Activated naive CD4-positive, alpha-beta T cell treated with anti-CD3 and anti-CD28 coated beads, Interleukin-2, amount 50 U/mL, for 24 hours (primary cell): Measurements from ENCODE around the gene SNTG2.
A peak's percentile ranks its signal among the peaks of the same experiment; 100 is the strongest.
"Not testable (repeated sequence)": the region's sequence is repeated elsewhere in the genome, so short reads cannot be mapped to it uniquely, and the experiment has no call there.

Experiments
- H3K27ac Mint-ChIP-seq: one replicate; pipeline ENCODE4 v1.8.0; 2021; ENCODE audit warnings: mild to moderate bottlenecking, mixed read lengths
- H3K27me3 Mint-ChIP-seq: one replicate; pipeline ENCODE4 v1.8.0; 2021; ENCODE audit warnings: mixed read lengths
- H3K36me3 Mint-ChIP-seq: one replicate; pipeline ENCODE4 v1.8.0; 2021; ENCODE audit warnings: mixed read lengths
- H3K4me1 Mint-ChIP-seq: one replicate; pipeline ENCODE4 v1.8.0; 2021; ENCODE audit warnings: mixed read lengths
- H3K4me3 Mint-ChIP-seq: one replicate; pipeline ENCODE4 v1.8.0; 2021; ENCODE audit warnings: mild to moderate bottlenecking, mixed read lengths
- H3K9me3 Mint-ChIP-seq: one replicate; pipeline ENCODE4 v1.8.0; 2021; ENCODE audit warnings: mixed read lengths

Gene SNTG2

GRCh38 chr2:1208522-1208921 is 257.9 kb downstream of the SNTG2 start:
- Mint-ChIP-seq H3K27me3 (no peaks in the 10 kb centered on the region), H3K36me3 (peaks cover 3% of the 10 kb centered on the region)

GRCh38 chr2:1209246-1209645 is 258.6 kb downstream of the SNTG2 start:
- H3K4me3 Mint-ChIP-seq: no peak overlapping the region
- peaks cover 10% of the 10 kb centered on the region for H3K9me3 Mint-ChIP-seq
- no peak overlapping the region for H3K27ac Mint-ChIP-seq
- no peaks in the 10 kb centered on the region for H3K4me1 Mint-ChIP-seq
- peaks cover 3% of the 10 kb centered on the region for H3K36me3 Mint-ChIP-seq
- H3K27me3 Mint-ChIP-seq: no peaks in the 10 kb centered on the region

More at GRCh38 chr2:1208522-1208921, 257.9 kb downstream of the SNTG2 start:
- H3K4me3 Mint-ChIP-seq: no peak overlapping the region
- peaks cover 6% of the 10 kb centered on the region for H3K9me3 Mint-ChIP-seq
- H3K27ac Mint-ChIP-seq: no peak overlapping the region
- no peaks in the 10 kb centered on the region for H3K4me1 Mint-ChIP-seq

GRCh38 chr2:1209761-1210160 is 259.1 kb downstream of the SNTG2 start:
- H3K27ac Mint-ChIP-seq: no peak overlapping the region
- no peaks in the 10 kb centered on the region for H3K27me3 Mint-ChIP-seq
- H3K4me3 Mint-ChIP-seq: no peak overlapping the region
- no peaks in the 10 kb centered on the region for H3K4me1 Mint-ChIP-seq
- peaks cover 3% of the 10 kb centered on the region for H3K36me3 Mint-ChIP-seq
- H3K9me3 Mint-ChIP-seq: peaks cover 15% of the 10 kb centered on the region

- Mint-ChIP-seq H3K27me3 (no peaks in the 10 kb centered on the region), H3K4me3 (no peak overlapping the region), H3K27ac (no peak overlapping the region), H3K4me1 (no peaks in the 10 kb centered on the region), H3K36me3 (peaks cover 3% of the 10 kb centered on the region), H3K9me3 (peaks cover 21% of the 10 kb centered on the region)
These were observed 259.7 kb downstream of the SNTG2 start for GRCh38 chr2:1210352-1210751.

GRCh38 chr2:1219901-1220573 is 269.4 kb downstream of the SNTG2 start:
- peaks cover 3% of the 10 kb centered on the region for H3K27me3 Mint-ChIP-seq
- peak overlapping the region; percentile 30 for H3K27ac Mint-ChIP-seq
- H3K9me3 Mint-ChIP-seq: peaks cover 3% of the 10 kb centered on the region
- H3K4me1 Mint-ChIP-seq: no peaks in the 10 kb centered on the region
- H3K4me3 Mint-ChIP-seq: no peak overlapping the region
- H3K36me3 Mint-ChIP-seq: no peaks in the 10 kb centered on the region

GRCh38 chr2:1222056-1222455 is 271.4 kb downstream of the SNTG2 start:
- Mint-ChIP-seq H3K4me3 (no peak overlapping the region), H3K36me3 (no peaks in the 10 kb centered on the region), H3K27ac (peak overlapping the region; percentile 70), H3K27me3 (peaks cover 3% of the 10 kb centered on the region), H3K9me3 (no peaks in the 10 kb centered on the region), H3K4me1 (no peaks in the 10 kb centered on the region)

DNA sequence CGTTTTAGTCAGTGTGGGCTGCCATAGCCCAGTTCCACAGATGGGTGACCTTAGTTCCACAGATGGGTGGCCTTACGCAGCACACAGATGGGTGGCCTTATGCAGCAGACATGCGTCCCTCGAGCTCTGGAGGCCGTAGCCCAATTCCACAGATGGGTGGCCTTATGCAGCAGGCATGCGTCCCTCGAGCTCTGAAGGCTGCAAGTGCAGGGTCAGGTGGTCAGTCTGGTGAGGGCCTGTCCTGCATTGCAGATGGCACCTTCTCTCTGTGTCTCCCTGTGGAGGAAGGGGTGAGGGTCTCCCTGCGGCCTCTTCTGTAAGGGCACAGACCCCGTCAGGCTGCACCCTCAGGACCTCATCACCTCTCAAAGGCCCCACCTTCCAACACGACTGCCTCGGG is 273.1 kb downstream of the SNTG2 start:
- Mint-ChIP-seq H3K27ac (no peak overlapping the region), H3K9me3 (no peaks in the 10 kb centered on the region), H3K27me3 (no peaks in the 10 kb centered on the region), H3K36me3 (no peaks in the 10 kb centered on the region), H3K4me1 (no peaks in the 10 kb centered on the region), H3K4me3 (no peak overlapping the region)

GRCh38 chr2:1224901-1225300 is 274.3 kb downstream of the SNTG2 start:
- Mint-ChIP-seq H3K27me3 (no peaks in the 10 kb centered on the region), H3K36me3 (no peaks in the 10 kb centered on the region), H3K27ac (no peak overlapping the region), H3K9me3 (no peaks in the 10 kb centered on the region), H3K4me3 (no peak overlapping the region), H3K4me1 (no peaks in the 10 kb centered on the region)

DNA sequence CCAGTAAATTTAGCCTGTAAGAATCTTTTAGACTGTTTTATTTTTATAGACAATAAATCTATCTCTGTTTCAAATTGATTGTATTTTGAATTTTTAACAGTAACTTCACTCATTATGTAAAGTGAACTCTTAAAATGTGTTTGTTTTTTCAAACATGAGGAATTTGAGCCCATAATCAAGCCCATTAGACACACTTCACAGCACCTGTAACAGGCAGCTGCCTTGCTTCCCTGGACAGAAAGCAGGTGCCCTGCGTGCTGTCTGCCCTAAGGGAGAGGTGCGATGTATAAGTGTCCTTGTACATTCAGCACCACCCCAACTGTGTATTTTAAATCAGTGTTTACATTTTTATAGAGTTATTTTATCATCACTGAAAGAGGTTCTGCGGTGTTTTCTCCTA is 276.1 kb downstream of the SNTG2 start:
- Mint-ChIP-seq H3K27ac (no peak overlapping the region), H3K36me3 (no peaks in the 10 kb centered on the region), H3K4me1 (no peaks in the 10 kb centered on the region), H3K27me3 (no peaks in the 10 kb centered on the region), H3K9me3 (no peaks in the 10 kb centered on the region), H3K4me3 (no peak overlapping the region)

- no peaks in the 10 kb centered on the region for H3K27me3 Mint-ChIP-seq
- no peaks in the 10 kb centered on the region for H3K9me3 Mint-ChIP-seq
- no peak overlapping the region for H3K27ac Mint-ChIP-seq
- no peak overlapping the region for H3K4me3 Mint-ChIP-seq
- no peaks in the 10 kb centered on the region for H3K4me1 Mint-ChIP-seq
- no peaks in the 10 kb centered on the region for H3K36me3 Mint-ChIP-seq
These were observed 276.7 kb downstream of the SNTG2 start for GRCh38 chr2:1227274-1227900.

- not testable (repeated sequence) for H3K4me3 Mint-ChIP-seq, H3K27ac Mint-ChIP-seq, H3K27me3 Mint-ChIP-seq, H3K4me1 Mint-ChIP-seq, H3K36me3 Mint-ChIP-seq, H3K9me3 Mint-ChIP-seq
These were observed 278.9 kb downstream of the SNTG2 start for GRCh38 chr2:1229596-1229995.

GRCh38 chr2:1230155-1230893 is 279.7 kb downstream of the SNTG2 start:
- H3K27ac Mint-ChIP-seq: no peak overlapping the region

GRCh38 chr2:1231466-1232063 is 280.9 kb downstream of the SNTG2 start:
- Mint-ChIP-seq H3K27ac (no peak overlapping the region), H3K9me3 (no peaks in the 10 kb centered on the region), H3K27me3 (no peaks in the 10 kb centered on the region), H3K4me3 (no peak overlapping the region), H3K4me1 (no peaks in the 10 kb centered on the region), H3K36me3 (no peaks in the 10 kb centered on the region)

More at GRCh38 chr2:1230155-1230893, 279.7 kb downstream of the SNTG2 start:
- H3K4me3 Mint-ChIP-seq: no peak overlapping the region
- no peaks in the 10 kb centered on the region for H3K36me3 Mint-ChIP-seq
- no peaks in the 10 kb centered on the region for H3K4me1 Mint-ChIP-seq
- H3K9me3 Mint-ChIP-seq: no peaks in the 10 kb centered on the region
- no peaks in the 10 kb centered on the region for H3K27me3 Mint-ChIP-seq

DNA sequence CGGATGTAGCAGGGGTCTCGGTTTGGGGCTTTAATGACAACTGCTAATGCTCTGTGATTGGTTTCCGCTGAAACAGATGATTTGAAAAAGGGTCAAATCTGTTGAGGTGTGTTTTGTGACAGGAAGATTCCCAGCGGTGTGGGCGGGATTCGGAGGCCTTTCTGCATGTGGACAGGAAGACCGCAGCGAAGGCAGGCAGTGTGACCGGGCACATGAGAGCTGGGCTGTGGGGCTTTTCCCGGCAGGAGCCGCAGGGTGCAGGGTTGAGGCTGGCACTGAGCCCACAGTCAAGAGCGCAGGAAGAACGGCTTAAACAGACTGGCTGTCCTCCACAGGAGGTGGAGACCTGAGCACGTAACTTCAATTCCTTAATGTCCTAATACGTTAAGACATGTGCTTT is 282.6 kb downstream of the SNTG2 start:
- Mint-ChIP-seq H3K9me3 (no peaks in the 10 kb centered on the region), H3K27me3 (no peaks in the 10 kb centered on the region), H3K36me3 (no peaks in the 10 kb centered on the region), H3K4me1 (no peaks in the 10 kb centered on the region), H3K4me3 (no peak overlapping the region), H3K27ac (no peak overlapping the region)

DNA sequence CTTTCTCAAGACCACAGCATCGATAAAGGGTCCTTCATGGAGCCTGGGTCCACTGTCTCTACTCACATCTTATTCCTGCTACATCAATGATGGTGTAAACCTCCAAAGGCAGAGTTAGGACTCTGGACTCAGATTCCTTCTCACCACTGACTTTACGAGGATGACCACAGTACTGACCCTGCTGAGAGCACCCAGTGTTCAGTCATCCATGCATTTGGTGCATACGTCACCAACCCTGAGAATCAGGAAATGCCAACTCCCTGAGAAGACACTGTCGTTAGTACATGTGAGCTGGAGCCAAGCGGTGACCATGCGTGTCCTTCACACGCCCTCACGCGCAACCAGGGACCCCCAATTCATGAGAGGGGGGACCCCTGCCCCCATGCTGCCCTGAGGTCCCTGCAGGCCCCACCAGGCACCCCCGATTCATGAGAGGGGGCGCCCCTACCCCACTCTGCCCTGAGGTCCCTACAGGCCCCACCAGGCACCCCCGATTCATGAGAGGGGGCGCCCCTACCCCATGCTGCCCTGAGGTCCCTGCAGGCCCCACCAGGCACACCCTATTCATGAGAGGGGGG is 284.2 kb downstream of the SNTG2 start:
- Mint-ChIP-seq H3K4me3 (no peak overlapping the region), H3K36me3 (no peaks in the 10 kb centered on the region), H3K9me3 (no peaks in the 10 kb centered on the region), H3K4me1 (no peaks in the 10 kb centered on the region), H3K27me3 (no peaks in the 10 kb centered on the region), H3K27ac (no peak overlapping the region)

- Mint-ChIP-seq H3K9me3 (no peaks in the 10 kb centered on the region), H3K27me3 (no peaks in the 10 kb centered on the region), H3K4me3 (no peak overlapping the region), H3K4me1 (no peaks in the 10 kb centered on the region), H3K36me3 (no peaks in the 10 kb centered on the region), H3K27ac (no peak overlapping the region)
These were observed 285.2 kb downstream of the SNTG2 start for GRCh38 chr2:1235806-1236205.
